SU-DHL-6 (cell line): ENCODE data around the gene AP1S3.

ENCODE experiments used
- H2AFZ ChIP-seq: fragments of 200-600 bp; sonication (generic); 2 replicates; pipeline ENCODE4 v1.6.1; 2014; ENCODE audit warnings: low read depth, mild to moderate bottlenecking, moderate library complexity, mixed read lengths, antibody characterized with exemption, low read length; ENCODE audit not compliant: severe bottlenecking
- H3F3A ChIP-seq: fragments of 200-600 bp; shearing (Covaris generic); 2 replicates; pipeline ENCODE4 v1.6.0; 2016; ENCODE audit warnings: antibody characterized with exemption, mild to moderate bottlenecking; ENCODE audit not compliant: insufficient read depth
- H3K27ac ChIP-seq: fragments of 200-600 bp; sonication (generic); 2 replicates; pipeline ENCODE4 v1.5.1; 2016; ENCODE audit warnings: low read depth, mild to moderate bottlenecking, low read length, moderate library complexity, mixed read lengths
- H3K27me3 ChIP-seq: fragments of 200-600 bp; sonication (generic), shearing (Covaris generic); 2 replicates; pipeline ENCODE4 v1.6.0; 2014; ENCODE audit warnings: mild to moderate bottlenecking, low read length
- H3K36me3 ChIP-seq: fragments of 200-600 bp; sonication (generic); 2 replicates; pipeline ENCODE4 v1.6.1; 2014; ENCODE audit warnings: mild to moderate bottlenecking, low read length, mixed read lengths
- H3K4me2 ChIP-seq: fragments of 300-600, 200-600 bp; shearing (Covaris generic), sonication (generic); 2 replicates; pipeline ENCODE4 v1.6.0; 2014; ENCODE audit warnings: low read length, low read depth, mild to moderate bottlenecking; ENCODE audit not compliant: poor library complexity, severe bottlenecking
- H3K4me3 ChIP-seq: fragments of 200-600 bp; sonication (generic); 2 replicates; pipeline ENCODE4 v1.5.1; 2014; ENCODE audit warnings: antibody characterized with exemption, low read length, mild to moderate bottlenecking, mixed read lengths; ENCODE audit not compliant: insufficient read depth, poor library complexity, severe bottlenecking
- H3K79me2 ChIP-seq: fragments of 200-600 bp; sonication (generic); 2 replicates; pipeline ENCODE4 v1.6.1; 2014; ENCODE audit warnings: mild to moderate bottlenecking, low read length, moderate library complexity; ENCODE audit not compliant: insufficient read depth
- H3K9ac ChIP-seq: fragments of 200-600 bp; sonication (generic); 2 replicates; pipeline ENCODE4 v1.7.0; 2014; ENCODE audit warnings: mild to moderate bottlenecking, low read length
- H3K9me2 ChIP-seq: fragments of 200-600 bp; sonication (generic); replicated peaks from 2 replicates; pipeline ENCODE4 v1.6.1; 2014; ENCODE audit warnings: low read length; ENCODE audit not compliant: insufficient read depth
- H3K9me3 ChIP-seq: fragments of 200-600 bp; sonication (generic); 2 replicates; pipeline ENCODE4 v1.6.1; 2014; ENCODE audit warnings: low read length, mixed read lengths; ENCODE audit not compliant: insufficient read depth
- H4K20me1 ChIP-seq: fragments of 200-600 bp; sonication (generic); 2 replicates; pipeline ENCODE4 v1.6.1; 2014; ENCODE audit warnings: low read depth, mild to moderate bottlenecking, antibody characterized with exemption, low read length, moderate library complexity, mixed read lengths
- CTCF ChIP-seq: fragments of 200-600 bp; sonication (generic); IDR thresholded peaks from one replicate; pipeline ENCODE4 v1.5.1; 2017; ENCODE audit warnings: antibody characterized with exemption, mild to moderate bottlenecking, low read length, moderate library complexity; ENCODE audit not compliant: insufficient read depth, poor library complexity, severe bottlenecking
- EZH2phosphoT487 ChIP-seq: fragments of 200-600 bp; sonication (generic), shearing (Covaris generic); conservative IDR thresholded peaks from 2 replicates; pipeline ENCODE4 v1.6.1; 2018; ENCODE audit warnings: mild to moderate bottlenecking, antibody characterized with exemption, low read length, moderate library complexity, mixed read lengths

The AP1S3 gene

DNA sequence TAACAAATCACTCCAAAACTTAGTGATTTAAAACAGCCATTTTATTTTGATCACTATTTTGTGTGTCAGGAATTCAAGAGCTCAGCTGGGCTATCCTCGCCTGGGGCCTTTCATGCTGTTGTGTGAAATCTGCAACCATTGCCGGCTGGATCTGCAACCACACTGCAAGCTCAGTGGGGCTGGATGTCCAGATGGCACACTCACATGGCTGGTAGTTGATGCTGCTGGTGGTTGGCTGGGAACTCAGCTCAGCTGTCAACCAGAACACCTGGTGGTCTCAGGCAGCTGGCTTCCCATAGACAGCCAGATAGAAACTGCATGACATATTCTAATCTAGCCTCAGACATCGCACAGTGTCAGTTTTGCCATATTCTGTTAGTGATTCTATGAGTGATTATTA, 30.6 kb upstream of the AP1S3 start:
- H3K4me2 ChIP-seq: no peak overlapping the region
- no peaks in the 10 kb centered on the region for H4K20me1 ChIP-seq
- no peaks in the 10 kb centered on the region for H3K27me3 ChIP-seq
- no peaks in the 10 kb centered on the region for H3K36me3 ChIP-seq
- no peaks in the 10 kb centered on the region for H3F3A ChIP-seq
- no peak overlapping the region for H3K4me3 ChIP-seq
- TF ChIP-seq CTCF: no peak
- TF ChIP-seq EZH2phosphoT487: no peak
- H3K9ac ChIP-seq: no peak overlapping the region
- no peak overlapping the region for H3K27ac ChIP-seq
- H3K9me2 ChIP-seq: no peaks in the 10 kb centered on the region
- no peaks in the 10 kb centered on the region for H3K9me3 ChIP-seq
- no peak overlapping the region for H2AFZ ChIP-seq
- H3K79me2 ChIP-seq: no peaks in the 10 kb centered on the region

DNA sequence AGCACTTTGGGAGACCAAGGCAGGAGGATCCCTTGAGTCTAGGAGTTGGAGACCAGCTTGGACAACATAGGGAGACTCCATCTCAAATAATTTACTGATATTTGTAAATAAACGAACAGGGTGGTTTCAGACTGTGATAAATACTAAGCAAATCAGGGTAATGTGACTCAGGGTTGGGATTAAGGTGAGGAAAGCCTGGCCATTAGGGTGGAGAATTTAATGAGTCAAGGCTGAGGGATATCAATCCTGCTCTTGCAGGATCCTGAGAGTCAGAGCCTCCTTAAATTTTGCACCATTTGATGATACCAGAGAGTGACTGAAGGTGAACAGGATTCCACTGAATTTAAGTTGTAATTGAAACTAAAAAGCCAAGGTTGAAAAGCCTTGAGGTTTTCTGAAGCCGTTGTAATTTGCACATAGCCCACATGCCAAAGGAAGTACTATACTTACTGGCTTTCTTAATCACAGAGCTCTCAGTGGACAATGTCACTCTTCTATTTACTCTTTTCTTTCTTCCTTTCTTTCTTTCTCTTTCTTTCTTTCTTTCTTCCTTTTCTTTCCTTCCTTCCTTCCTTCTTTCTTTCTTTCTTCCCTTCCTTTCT, 28.6 kb upstream of the AP1S3 start:
- H3K4me2 ChIP-seq: no peak overlapping the region
- no peak overlapping the region for H3K4me3 ChIP-seq
- H3F3A ChIP-seq: no peaks in the 10 kb centered on the region
- H3K9ac ChIP-seq: no peak overlapping the region
- H3K36me3 ChIP-seq: no peaks in the 10 kb centered on the region
- H2AFZ ChIP-seq: no peak overlapping the region
- no peaks in the 10 kb centered on the region for H4K20me1 ChIP-seq
- H3K27me3 ChIP-seq: no peaks in the 10 kb centered on the region
- no peaks in the 10 kb centered on the region for H3K79me2 ChIP-seq
- TF ChIP-seq EZH2phosphoT487: no peak
- no peak overlapping the region for H3K27ac ChIP-seq
- H3K9me3 ChIP-seq: no peaks in the 10 kb centered on the region
- no peaks in the 10 kb centered on the region for H3K9me2 ChIP-seq

- no peak overlapping the region for H3K27ac ChIP-seq
- H2AFZ ChIP-seq: no peak overlapping the region
- H3K4me2 ChIP-seq: no peak overlapping the region
- no peaks in the 10 kb centered on the region for H3K9me2 ChIP-seq
- H3K79me2 ChIP-seq: no peaks in the 10 kb centered on the region
- H3K9me3 ChIP-seq: no peaks in the 10 kb centered on the region
- TF ChIP-seq EZH2phosphoT487 (no peak), CTCF (no peak)
- no peaks in the 10 kb centered on the region for H3F3A ChIP-seq
- H3K36me3 ChIP-seq: no peaks in the 10 kb centered on the region
- H4K20me1 ChIP-seq: no peaks in the 10 kb centered on the region
- H3K9ac ChIP-seq: no peak overlapping the region
- no peaks in the 10 kb centered on the region for H3K27me3 ChIP-seq
- no peak overlapping the region for H3K4me3 ChIP-seq
Observed at GRCh38 chr2:223865124-223865523, 27.7 kb upstream of the AP1S3 start.

- Histone ChIP-seq H3K27ac (no peak overlapping the region), H3K79me2 (no peaks in the 10 kb centered on the region), H4K20me1 (no peaks in the 10 kb centered on the region), H3K9ac (no peak overlapping the region), H3K27me3 (no peaks in the 10 kb centered on the region), H3K9me2 (no peaks in the 10 kb centered on the region), H3F3A (no peaks in the 10 kb centered on the region), H3K9me3 (no peaks in the 10 kb centered on the region), H3K36me3 (no peaks in the 10 kb centered on the region), H3K4me3 (no peak overlapping the region), H2AFZ (no peak overlapping the region), H3K4me2 (no peak overlapping the region)
- no peak for TF ChIP-seq EZH2phosphoT487
- no peak for TF ChIP-seq CTCF
Observed at GRCh38 chr2:223863491-223863890, 26.1 kb upstream of the AP1S3 start.
